NCI-H1436 treated with DMSO at 0.1 percent for 48 hours (cell line): Measurements from ENCODE around the gene MAG.

ENCODE experiments used
- DNase-seq: peaks from one replicate; lab custom pipeline; 2025; lab: John Stamatoyannopoulos, UW

Gene MAG

GRCh38 chr19:35299523-35300338, 7.8 kb downstream of the MAG start:
- no peak for DNase-seq

- no peak for DNase-seq
These were observed 8.3 kb downstream of the MAG start for GRCh38 chr19:35300339-35300649.

- no peak for DNase-seq
These were observed 10.0 kb downstream of the MAG start for GRCh38 chr19:35301961-35302360.

- DNase-seq = no peak
These were observed 10.5 kb downstream of the MAG start for GRCh38 chr19:35302446-35302845.

- DNase-seq = no peak
These were observed 11.5 kb downstream of the MAG start for GRCh38 chr19:35303357-35303915.

GRCh38 chr19:35304036-35304435, 12.1 kb downstream of the MAG start:
- no peak for DNase-seq

- DNase-seq = no peak
These were observed 13.2 kb downstream of the MAG start for GRCh38 chr19:35305181-35305580.

- no peak for DNase-seq
These were observed 14.7 kb downstream of the MAG start for GRCh38 chr19:35306473-35307246.

- DNase-seq = no peak
These were observed 16.0 kb downstream of the MAG start for GRCh38 chr19:35307931-35308330.

GRCh38 chr19:35308910-35309309, 16.9 kb downstream of the MAG start:
- no peak for DNase-seq

- DNase-seq = no peak
These were observed 17.7 kb downstream of the MAG start for GRCh38 chr19:35309481-35310279.

GRCh38 chr19:35310331-35310730, 18.4 kb downstream of the MAG start:
- DNase-seq = no peak

GRCh38 chr19:35310811-35311465, 19.0 kb downstream of the MAG start:
- DNase-seq = no peak

GRCh38 chr19:35311901-35312665, 20.1 kb downstream of the MAG start:
- no peak for DNase-seq

GRCh38 chr19:35313587-35313986, 21.6 kb downstream of the MAG start:
- no peak for DNase-seq

GRCh38 chr19:35314031-35314430, 22.1 kb downstream of the MAG start:
- no peak for DNase-seq

GRCh38 chr19:35314858-35315470, 23.0 kb downstream of the MAG start:
- DNase-seq = no peak

- no peak for DNase-seq
These were observed 23.9 kb downstream of the MAG start for GRCh38 chr19:35315883-35316282.

GRCh38 chr19:35316560-35316959, 24.6 kb downstream of the MAG start:
- no peak for DNase-seq

GRCh38 chr19:35317464-35318043, 25.6 kb downstream of the MAG start:
- no peak for DNase-seq
